WTC11 (cell line): Measurements from ENCODE around the gene CIB2.

Experiments
- FOXP1 ChIP-seq: sonication (generic); formaldehyde crosslinking; IDR thresholded peaks from 2 replicates; pipeline ENCODE4 v1.8.0; 2022; ENCODE audit warnings: missing genetic modification reagents, mild to moderate bottlenecking, moderate library complexity, borderline replicate concordance
- FOXP4 ChIP-seq: sonication (generic); formaldehyde crosslinking; IDR thresholded peaks from 2 replicates; pipeline ENCODE4 v1.8.0; 2022; ENCODE audit warnings: mild to moderate bottlenecking, missing genetic modification reagents
- SP1 ChIP-seq: sonication (generic); formaldehyde crosslinking; conservative IDR thresholded peaks from 2 replicates; pipeline ENCODE4 v1.8.1; 2022; ENCODE audit warnings: missing genetic modification reagents
- ZNF138 ChIP-seq: sonication (generic); formaldehyde crosslinking; conservative IDR thresholded peaks from 2 replicates; pipeline ENCODE4 v1.8.1; 2022; ENCODE audit warnings: mild to moderate bottlenecking, moderate library complexity, missing genetic modification reagents
- ZNF232 ChIP-seq: sonication (generic); formaldehyde crosslinking; IDR thresholded peaks from 2 replicates; pipeline ENCODE4 v1.8.0; 2022; ENCODE audit warnings: mild to moderate bottlenecking, missing genetic modification reagents
- ZNF671 ChIP-seq: fragments of 250-450 bp; sonication (Bioruptor Pico); IDR thresholded peaks from 2 replicates; pipeline ENCODE4 v1.8.0; 2021; ENCODE audit warnings: mild to moderate bottlenecking
- TF ChIP-seq, protein P1 (sequence below): fragments of 200-600 bp; IDR thresholded peaks from 2 replicates; pipeline ENCODE4 v1.8.0; 2022; ENCODE audit warnings: antibody characterized with exemption
- TF ChIP-seq, protein P2 (sequence below): sonication (generic); formaldehyde crosslinking; conservative IDR thresholded peaks from 2 replicates; pipeline ENCODE4 v1.8.1; 2022; ENCODE audit warnings: mild to moderate bottlenecking, missing genetic modification reagents

DNA sequence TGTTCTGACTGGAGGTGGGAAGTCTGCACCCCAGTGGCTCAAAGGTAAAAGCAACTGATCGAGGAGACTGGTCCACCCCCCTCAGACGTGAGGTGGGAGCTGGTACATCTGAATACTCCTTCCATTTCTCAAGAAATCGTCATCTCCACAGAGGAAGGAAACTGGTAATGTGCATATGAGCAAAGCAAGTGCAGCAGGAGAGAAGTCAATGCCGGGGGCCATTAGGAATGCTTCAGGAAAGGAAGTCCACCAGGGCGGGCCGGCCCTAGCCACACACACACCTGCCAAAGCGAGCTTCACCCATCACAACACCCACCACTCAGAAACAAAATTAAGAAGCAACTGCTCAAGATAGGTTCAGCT lies 62.2 kb downstream of the CIB2 start:
- no peak for TF ChIP-seq SP1 (CRISPR knock-in tag)
- TF ChIP-seq ZNF138 (CRISPR knock-in tag): no peak
- TF ChIP-seq, protein P1, sequence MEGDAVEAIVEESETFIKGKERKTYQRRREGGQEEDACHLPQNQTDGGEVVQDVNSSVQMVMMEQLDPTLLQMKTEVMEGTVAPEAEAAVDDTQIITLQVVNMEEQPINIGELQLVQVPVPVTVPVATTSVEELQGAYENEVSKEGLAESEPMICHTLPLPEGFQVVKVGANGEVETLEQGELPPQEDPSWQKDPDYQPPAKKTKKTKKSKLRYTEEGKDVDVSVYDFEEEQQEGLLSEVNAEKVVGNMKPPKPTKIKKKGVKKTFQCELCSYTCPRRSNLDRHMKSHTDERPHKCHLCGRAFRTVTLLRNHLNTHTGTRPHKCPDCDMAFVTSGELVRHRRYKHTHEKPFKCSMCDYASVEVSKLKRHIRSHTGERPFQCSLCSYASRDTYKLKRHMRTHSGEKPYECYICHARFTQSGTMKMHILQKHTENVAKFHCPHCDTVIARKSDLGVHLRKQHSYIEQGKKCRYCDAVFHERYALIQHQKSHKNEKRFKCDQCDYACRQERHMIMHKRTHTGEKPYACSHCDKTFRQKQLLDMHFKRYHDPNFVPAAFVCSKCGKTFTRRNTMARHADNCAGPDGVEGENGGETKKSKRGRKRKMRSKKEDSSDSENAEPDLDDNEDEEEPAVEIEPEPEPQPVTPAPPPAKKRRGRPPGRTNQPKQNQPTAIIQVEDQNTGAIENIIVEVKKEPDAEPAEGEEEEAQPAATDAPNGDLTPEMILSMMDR: no peak
- TF ChIP-seq, protein P2, sequence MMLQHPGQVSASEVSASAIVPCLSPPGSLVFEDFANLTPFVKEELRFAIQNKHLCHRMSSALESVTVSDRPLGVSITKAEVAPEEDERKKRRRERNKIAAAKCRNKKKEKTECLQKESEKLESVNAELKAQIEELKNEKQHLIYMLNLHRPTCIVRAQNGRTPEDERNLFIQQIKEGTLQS: no peak
- no peak for TF ChIP-seq ZNF671 (CRISPR knock-in tag)
- TF ChIP-seq ZNF232: no peak
- TF ChIP-seq FOXP4 (CRISPR knock-in tag): no peak
- no peak for TF ChIP-seq FOXP1 (CRISPR knock-in tag)
